Activated naive CD8-positive, alpha-beta T cell treated with anti-CD3 and anti-CD28 coated beads, Interleukin-2, amount 50 U/mL, for 24 hours (primary cell): ENCODE measurements around the gene SHISA6.

Experiments used
- ATAC-seq: fragments of 150-1000 bp; cut with Tn5 transposase; one replicate; pipeline ENCODE4 v1.10.0; 2021
- DNase-seq: peaks from one replicate; pipeline ENCODE4 v3.0.0; 2021
- H3K27ac Mint-ChIP-seq: one replicate; pipeline ENCODE4 v1.8.0; 2021; ENCODE audit warnings: mild to moderate bottlenecking, mixed read lengths
- H3K27me3 Mint-ChIP-seq: one replicate; pipeline ENCODE4 v1.8.0; 2021; ENCODE audit warnings: mixed read lengths
- H3K36me3 Mint-ChIP-seq: one replicate; pipeline ENCODE4 v1.8.0; 2021; ENCODE audit warnings: low read depth, mixed read lengths
- H3K4me1 Mint-ChIP-seq: one replicate; pipeline ENCODE4 v1.8.0; 2021; ENCODE audit warnings: mixed read lengths
- H3K4me3 Mint-ChIP-seq: one replicate; pipeline ENCODE4 v1.8.0; 2021; ENCODE audit warnings: mild to moderate bottlenecking, moderate library complexity, mixed read lengths
- H3K9me3 Mint-ChIP-seq: one replicate; pipeline ENCODE4 v1.8.0; 2021; ENCODE audit warnings: mixed read lengths

The SHISA6 gene

DNA sequence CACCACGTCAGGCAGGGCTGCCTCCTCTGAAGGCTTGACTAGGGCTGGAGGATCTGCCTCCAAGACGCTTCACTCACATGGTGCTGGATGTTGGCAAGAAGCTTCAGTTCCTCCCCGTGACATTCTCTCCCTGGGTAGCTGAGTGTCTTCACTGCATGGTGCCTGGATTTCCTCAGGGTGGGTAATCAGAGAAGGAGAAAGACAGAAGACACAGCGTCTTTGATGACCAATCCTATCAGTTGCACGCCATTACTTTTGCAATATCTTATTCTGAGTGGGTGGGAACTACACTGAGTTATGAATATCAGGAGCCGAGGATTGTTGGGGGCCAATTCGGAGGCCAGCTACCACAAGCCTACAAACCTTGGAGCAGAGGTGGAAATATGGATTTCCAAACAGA, 139.7 kb downstream of the SHISA6 start:
- Mint-ChIP-seq H3K4me3 (no peak overlapping the region), H3K27ac (no peak overlapping the region), H3K36me3 (no peaks in the 10 kb centered on the region), H3K4me1 (no peaks in the 10 kb centered on the region), H3K9me3 (peaks cover 21% of the 10 kb centered on the region), H3K27me3 (no peaks in the 10 kb centered on the region)
- ATAC-seq: no peak
- no peak for DNase-seq

DNA sequence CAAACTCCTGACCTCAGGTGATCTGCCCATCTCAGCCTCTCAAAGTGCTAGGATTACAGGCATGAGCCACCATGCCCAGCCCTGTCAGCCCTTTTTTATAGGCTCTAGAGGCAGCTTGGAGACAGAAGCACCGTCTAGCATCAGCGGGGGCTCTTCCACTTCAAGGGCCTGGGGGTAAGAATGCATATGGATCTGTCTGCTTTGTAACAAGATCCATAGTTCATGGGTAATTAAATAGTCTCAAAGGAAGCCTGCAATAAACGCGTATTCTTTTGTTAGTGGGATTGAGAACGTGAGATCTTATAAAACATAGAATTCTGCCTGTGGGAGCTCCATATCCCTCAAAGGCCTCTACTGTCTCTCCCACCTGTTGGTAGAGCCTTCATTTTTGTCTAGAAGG, 142.1 kb downstream of the SHISA6 start:
- no peaks in the 10 kb centered on the region for H3K4me1 Mint-ChIP-seq
- H3K27ac Mint-ChIP-seq: no peak overlapping the region
- H3K9me3 Mint-ChIP-seq: peaks cover 21% of the 10 kb centered on the region
- H3K27me3 Mint-ChIP-seq: no peaks in the 10 kb centered on the region
- no peak overlapping the region for H3K4me3 Mint-ChIP-seq
- no peak for ATAC-seq
- DNase-seq: no peak
- no peaks in the 10 kb centered on the region for H3K36me3 Mint-ChIP-seq

DNA sequence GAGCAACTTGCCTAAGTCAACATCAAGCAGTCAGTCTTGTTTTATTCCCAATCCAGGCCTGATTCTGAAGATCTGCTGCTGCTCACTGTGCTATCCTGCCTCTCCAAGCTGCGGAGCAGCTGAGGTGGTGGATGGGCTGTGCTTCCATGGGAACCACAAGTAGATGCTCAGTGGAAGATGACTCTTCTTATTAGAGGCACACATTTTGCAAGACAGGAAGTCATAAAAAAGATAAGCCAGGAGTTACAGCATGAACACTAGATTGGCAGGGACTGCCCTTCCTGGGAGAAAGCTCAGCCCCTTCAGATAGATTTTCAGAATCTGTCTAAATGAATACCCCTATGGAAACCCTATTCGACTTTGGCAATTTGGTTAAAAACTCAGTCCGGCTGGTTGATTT, 143.1 kb downstream of the SHISA6 start:
- DNase-seq (no peak), ATAC-seq (no peak)
- Mint-ChIP-seq H3K27me3 (no peaks in the 10 kb centered on the region), H3K27ac (no peak overlapping the region), H3K9me3 (peaks cover 21% of the 10 kb centered on the region), H3K4me1 (no peaks in the 10 kb centered on the region), H3K4me3 (no peak overlapping the region), H3K36me3 (no peaks in the 10 kb centered on the region)

DNA sequence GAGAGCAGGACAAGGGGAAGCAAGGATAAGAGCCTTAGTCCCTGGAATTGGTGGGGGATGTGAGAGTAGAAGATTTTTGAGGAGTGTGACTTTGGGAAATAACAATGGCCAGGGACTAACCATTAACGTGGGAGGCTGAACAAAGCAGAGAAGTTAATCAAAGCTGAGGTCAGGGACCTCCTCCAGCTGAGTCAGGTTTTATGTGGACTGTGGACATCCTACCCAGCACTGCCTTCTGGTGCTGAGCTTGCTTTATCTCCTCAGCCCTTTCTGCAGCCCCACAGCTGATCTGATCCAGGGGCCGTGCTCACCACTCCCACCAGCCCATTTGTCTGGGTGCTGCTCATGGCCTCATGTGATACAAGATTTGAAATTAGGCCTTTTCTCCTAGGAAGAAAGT, 146.6 kb downstream of the SHISA6 start:
- no peaks in the 10 kb centered on the region for H3K27me3 Mint-ChIP-seq
- no peak for DNase-seq
- no peaks in the 10 kb centered on the region for H3K36me3 Mint-ChIP-seq
- H3K4me1 Mint-ChIP-seq: no peaks in the 10 kb centered on the region
- no peak overlapping the region for H3K27ac Mint-ChIP-seq
- ATAC-seq: no peak
- no peak overlapping the region for H3K4me3 Mint-ChIP-seq
- H3K9me3 Mint-ChIP-seq: peaks cover 20% of the 10 kb centered on the region

DNA sequence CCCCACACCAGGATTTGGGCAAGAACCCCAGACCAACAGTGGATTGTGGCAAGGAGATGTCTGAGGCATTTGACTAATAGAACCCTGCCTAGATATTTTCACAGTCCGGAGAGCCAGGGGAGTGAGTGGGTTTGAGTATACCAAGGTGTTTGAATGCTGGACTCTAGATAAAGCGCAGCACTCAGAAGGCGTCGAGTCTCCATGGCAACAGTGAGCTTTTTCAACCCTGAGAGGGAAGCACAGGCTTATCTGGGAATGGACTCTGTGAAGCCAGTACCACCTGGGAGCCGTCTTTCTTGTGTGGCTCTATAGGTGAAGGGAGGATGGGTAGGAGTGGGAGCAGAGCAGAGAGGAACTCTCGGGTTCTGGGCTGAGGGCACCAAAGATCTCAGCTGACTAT, 147.0 kb downstream of the SHISA6 start:
- no peaks in the 10 kb centered on the region for H3K4me1 Mint-ChIP-seq
- H3K27ac Mint-ChIP-seq: no peak overlapping the region
- H3K36me3 Mint-ChIP-seq: no peaks in the 10 kb centered on the region
- peaks cover 20% of the 10 kb centered on the region for H3K9me3 Mint-ChIP-seq
- H3K27me3 Mint-ChIP-seq: no peaks in the 10 kb centered on the region
- ATAC-seq (no peak), DNase-seq (no peak)
- H3K4me3 Mint-ChIP-seq: no peak overlapping the region

DNA sequence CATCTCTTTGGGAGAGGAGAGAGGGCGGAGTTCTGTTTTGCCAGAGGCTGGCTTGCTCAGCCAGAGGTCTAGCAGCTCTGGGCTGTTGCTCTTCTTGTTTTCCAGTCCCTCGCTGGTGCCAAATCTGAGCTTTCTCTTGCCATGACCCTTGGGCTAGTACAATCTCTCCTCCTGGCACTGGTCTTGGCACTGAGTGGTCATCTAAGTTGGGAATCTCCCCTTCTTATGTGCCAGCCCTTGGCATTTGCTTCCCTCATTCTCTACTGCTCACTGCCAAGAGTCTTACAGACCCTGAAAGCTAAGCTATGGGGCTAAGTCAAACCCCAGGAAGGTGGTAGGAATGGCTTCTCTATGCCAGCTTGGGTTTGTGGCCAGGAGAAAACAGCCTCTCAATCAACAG, 148.6 kb downstream of the SHISA6 start:
- Mint-ChIP-seq H3K36me3 (no peaks in the 10 kb centered on the region), H3K27ac (no peak overlapping the region), H3K4me3 (no peak overlapping the region), H3K27me3 (no peaks in the 10 kb centered on the region), H3K4me1 (no peaks in the 10 kb centered on the region), H3K9me3 (peaks cover 15% of the 10 kb centered on the region)
- no peak for DNase-seq
- ATAC-seq: no peak

DNA sequence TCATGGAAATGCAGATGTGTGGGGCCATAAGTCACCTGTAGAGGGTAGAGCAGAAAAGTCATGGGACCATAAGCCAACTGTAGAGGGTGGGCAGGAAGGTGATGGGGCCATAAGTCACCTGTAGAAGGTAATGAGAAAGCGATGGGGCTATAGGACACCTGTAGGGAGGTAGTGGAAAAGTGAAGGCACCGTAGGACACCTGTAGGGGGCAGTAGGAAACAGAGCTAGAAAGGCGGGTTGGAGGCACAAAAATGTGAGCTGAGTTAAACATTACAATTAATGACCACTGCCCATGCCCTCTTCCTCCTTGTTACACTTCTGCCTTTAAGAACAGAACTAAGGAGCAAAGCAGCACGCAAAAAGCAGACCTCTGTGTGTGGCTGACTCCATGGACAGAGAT, 150.1 kb downstream of the SHISA6 start:
- Mint-ChIP-seq H3K4me3 (no peak overlapping the region), H3K36me3 (no peaks in the 10 kb centered on the region), H3K27me3 (no peaks in the 10 kb centered on the region), H3K9me3 (peaks cover 8% of the 10 kb centered on the region), H3K4me1 (no peaks in the 10 kb centered on the region), H3K27ac (no peak overlapping the region)
- DNase-seq (no peak), ATAC-seq (no peak)

DNA sequence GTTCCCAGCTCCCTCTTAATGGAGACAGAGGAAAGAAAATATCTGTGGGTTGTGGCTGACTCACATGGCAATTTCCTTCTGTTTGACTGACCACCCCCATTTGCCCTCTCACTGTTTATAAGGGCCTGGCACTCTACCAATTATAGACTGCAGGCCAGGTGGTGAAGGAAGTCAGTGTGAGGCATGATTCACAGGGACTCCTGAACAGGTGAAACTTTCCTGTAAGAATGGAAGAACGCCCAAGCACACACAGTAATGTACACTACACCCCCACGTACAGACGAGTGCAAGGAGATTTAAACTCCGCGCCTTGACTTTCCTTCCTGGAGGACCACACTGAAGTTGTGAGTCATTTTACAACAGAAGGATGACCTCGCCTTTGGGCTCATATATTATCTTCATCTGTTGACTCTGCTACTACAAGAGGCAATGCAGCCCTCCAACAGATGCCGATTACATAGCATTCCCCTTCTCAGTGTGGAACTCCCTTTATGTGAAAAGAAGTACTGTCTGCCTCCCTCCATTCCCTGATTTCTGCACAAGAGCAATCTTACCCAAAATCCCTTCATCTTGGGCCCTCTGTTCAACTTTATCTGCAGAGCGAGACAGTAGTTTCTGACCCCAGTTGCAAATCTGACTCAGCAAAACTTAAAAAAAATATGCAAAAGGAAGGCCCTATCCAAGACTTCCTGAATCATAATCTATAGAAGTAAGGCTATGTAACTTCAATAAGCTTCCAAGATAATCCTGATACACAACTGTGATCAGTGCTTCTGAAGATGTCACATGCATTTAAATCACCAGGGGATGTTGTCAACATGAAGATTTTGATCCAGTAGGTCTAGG, 163.6 kb downstream of the SHISA6 start:
- Mint-ChIP-seq H3K4me3 (no peak overlapping the region), H3K27me3 (no peaks in the 10 kb centered on the region), H3K9me3 (peaks cover 12% of the 10 kb centered on the region), H3K27ac (no peak overlapping the region), H3K36me3 (no peaks in the 10 kb centered on the region), H3K4me1 (no peaks in the 10 kb centered on the region)
- DNase-seq: no peak
- no peak for ATAC-seq

DNA sequence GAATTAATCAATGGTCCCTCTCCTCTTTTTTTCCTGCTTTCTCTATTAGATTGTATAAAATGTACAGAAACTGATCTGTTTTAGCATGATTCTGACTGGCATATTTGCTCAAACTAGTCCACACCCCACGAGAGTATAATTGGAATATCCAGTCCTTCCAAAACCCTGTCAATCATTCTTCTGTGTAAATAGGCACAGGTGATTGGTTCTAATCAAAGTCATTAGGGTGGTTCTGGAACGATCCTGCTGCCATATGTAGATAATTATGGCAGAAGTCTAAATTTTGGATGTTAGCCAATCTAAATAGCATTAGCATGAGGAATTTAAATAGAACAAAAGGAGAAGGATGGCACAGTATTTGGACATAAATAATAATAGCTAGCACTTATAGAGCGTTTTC, 165.7 kb downstream of the SHISA6 start:
- Mint-ChIP-seq H3K36me3 (no peaks in the 10 kb centered on the region), H3K27ac (no peak overlapping the region), H3K9me3 (peaks cover 10% of the 10 kb centered on the region), H3K4me1 (no peaks in the 10 kb centered on the region), H3K4me3 (no peak overlapping the region), H3K27me3 (no peaks in the 10 kb centered on the region)
- DNase-seq: no peak
- ATAC-seq: no peak

DNA sequence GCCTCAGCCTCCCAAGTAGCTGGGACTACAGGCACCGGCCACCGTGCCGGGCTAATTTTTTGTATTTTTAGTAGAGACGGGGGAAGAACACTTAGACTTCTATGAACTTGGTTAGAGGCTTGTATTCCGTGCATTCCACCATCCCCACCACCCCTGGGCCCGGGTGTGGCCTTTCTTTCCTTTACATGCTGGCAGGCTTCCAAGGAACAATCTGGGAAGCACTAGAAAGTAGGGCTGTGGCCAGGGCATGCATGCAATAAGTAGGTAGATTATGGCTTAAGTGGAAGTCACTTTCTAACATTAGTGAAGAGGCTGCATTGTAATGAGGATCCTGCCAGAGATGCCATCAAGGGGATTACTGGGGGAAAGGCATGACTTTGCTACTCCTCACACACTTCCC, 171.6 kb downstream of the SHISA6 start:
- DNase-seq (no peak), ATAC-seq (no peak)
- Mint-ChIP-seq H3K27ac (no peak overlapping the region), H3K4me1 (no peaks in the 10 kb centered on the region), H3K9me3 (no peaks in the 10 kb centered on the region), H3K36me3 (no peaks in the 10 kb centered on the region), H3K27me3 (no peaks in the 10 kb centered on the region), H3K4me3 (no peak overlapping the region)

DNA sequence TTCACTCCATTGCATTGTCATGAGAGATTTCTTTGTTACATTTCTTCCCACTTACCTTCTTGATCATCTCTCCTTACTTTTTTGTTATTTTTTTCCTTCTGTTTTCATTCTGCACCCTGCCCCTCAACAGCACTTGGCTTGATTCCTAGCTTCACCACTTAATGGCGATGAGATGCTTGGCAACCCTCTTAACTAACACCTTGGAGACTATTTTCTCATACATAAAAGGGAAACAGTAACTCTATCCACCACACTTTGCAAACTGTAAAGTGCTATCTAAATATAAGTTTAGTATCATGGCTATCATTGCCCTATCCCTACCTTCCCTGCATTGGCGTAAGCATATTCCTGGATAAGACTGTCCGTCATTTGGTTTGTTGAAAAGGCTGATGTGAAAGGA, 177.3 kb downstream of the SHISA6 start:
- DNase-seq: no peak
- peaks cover 19% of the 10 kb centered on the region for H3K9me3 Mint-ChIP-seq
- H3K27me3 Mint-ChIP-seq: no peaks in the 10 kb centered on the region
- peaks cover 1% of the 10 kb centered on the region for H3K36me3 Mint-ChIP-seq
- no peak overlapping the region for H3K4me3 Mint-ChIP-seq
- no peak for ATAC-seq
- no peak overlapping the region for H3K27ac Mint-ChIP-seq
- no peaks in the 10 kb centered on the region for H3K4me1 Mint-ChIP-seq

DNA sequence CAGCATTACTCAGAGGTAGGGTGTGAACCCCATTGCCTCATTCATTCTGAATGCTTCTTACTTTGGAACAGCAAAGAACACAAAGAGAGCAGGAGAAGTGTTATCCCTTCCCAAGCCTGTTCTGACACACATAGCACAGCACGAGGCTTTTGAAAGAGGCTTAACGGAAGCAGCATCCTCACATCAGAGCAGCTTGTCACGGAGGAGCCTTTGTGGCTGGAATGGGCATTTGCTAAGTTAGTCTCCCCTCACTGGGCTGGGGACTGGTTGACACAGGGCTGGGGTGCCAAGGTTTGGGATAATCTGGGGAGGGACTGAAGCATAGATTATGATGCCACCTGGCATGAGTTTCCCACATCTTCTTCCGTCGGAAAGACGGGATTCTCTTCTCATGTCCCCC, 189.7 kb downstream of the SHISA6 start:
- Mint-ChIP-seq H3K27me3 (no peaks in the 10 kb centered on the region), H3K4me1 (no peaks in the 10 kb centered on the region), H3K36me3 (no peaks in the 10 kb centered on the region), H3K4me3 (no peak overlapping the region), H3K27ac (no peak overlapping the region), H3K9me3 (peaks cover 10% of the 10 kb centered on the region)
- no peak for ATAC-seq
- DNase-seq: no peak

DNA sequence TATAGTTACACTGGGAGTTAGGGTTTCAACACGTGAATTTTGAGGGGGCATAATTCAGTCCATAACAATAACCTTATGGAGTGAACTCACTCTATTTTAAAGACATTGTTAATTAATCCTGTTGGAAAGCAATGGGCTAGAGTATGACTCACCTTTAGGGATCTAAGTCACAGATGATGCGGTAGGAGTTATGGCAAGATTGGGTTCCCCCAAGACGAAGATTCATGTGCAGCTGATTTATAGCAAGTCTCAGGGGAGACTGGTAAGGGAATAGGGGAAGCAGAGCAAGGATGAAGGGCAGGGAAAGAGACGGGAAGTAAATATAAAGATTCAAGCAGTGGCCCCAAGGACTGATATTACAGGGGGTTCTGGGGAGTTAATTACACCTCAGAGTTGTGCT, 197.7 kb downstream of the SHISA6 start:
- Mint-ChIP-seq H3K4me3 (no peak overlapping the region), H3K9me3 (peaks cover 3% of the 10 kb centered on the region), H3K27me3 (no peaks in the 10 kb centered on the region), H3K27ac (no peak overlapping the region), H3K36me3 (no peaks in the 10 kb centered on the region), H3K4me1 (no peaks in the 10 kb centered on the region)
- no peak for ATAC-seq
- no peak for DNase-seq

DNA sequence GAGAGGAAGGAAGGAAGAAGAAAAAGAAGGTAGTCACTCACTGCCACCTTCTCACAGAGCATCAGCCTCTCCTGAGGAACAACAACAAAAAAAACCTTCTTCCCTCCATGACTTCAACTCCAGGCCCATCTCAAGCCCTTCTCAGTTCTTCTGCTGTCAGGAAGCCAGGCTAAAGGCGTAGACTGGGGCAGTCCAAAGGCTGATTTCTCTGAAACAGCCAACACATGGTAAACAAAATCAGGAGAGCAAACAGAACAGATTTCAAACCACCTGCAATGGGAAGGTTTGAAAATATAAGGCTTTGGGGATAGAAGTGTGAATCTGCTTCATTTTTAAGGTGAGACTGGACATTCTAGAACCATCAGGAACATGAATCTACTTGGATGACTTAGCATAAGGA, 200.0 kb downstream of the SHISA6 start:
- peaks cover 4% of the 10 kb centered on the region for H3K9me3 Mint-ChIP-seq
- no peak overlapping the region for H3K4me3 Mint-ChIP-seq
- no peaks in the 10 kb centered on the region for H3K36me3 Mint-ChIP-seq

DNA sequence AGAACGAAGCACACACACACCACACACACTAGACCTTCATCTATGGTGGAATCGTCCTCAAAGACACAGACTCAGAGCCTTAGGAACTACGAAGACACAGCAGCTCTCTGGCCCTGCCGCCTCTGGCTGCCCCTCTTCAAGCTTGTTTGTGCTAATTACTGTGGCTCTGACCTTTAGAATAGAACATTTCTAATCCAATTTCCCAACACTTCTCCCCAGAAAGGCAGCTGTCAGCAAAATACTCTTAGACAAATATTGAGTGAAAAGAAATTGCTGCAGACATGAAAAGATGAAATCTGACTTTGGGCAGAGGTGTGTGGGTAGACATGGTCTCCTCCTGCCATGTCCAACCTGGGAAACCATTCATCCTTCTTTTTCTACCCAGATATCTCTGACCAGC, 205.3 kb downstream of the SHISA6 start:
- Mint-ChIP-seq H3K9me3 (peaks cover 8% of the 10 kb centered on the region), H3K4me1 (no peaks in the 10 kb centered on the region), H3K36me3 (no peaks in the 10 kb centered on the region), H3K27ac (no peak overlapping the region), H3K27me3 (no peaks in the 10 kb centered on the region), H3K4me3 (no peak overlapping the region)
- ATAC-seq (no peak), DNase-seq (no peak)

More for the DNA sequence above, 200.0 kb downstream of the SHISA6 start:
- Mint-ChIP-seq H3K4me1 (no peaks in the 10 kb centered on the region), H3K27ac (no peak overlapping the region), H3K27me3 (no peaks in the 10 kb centered on the region)
- ATAC-seq (no peak), DNase-seq (no peak)

DNA sequence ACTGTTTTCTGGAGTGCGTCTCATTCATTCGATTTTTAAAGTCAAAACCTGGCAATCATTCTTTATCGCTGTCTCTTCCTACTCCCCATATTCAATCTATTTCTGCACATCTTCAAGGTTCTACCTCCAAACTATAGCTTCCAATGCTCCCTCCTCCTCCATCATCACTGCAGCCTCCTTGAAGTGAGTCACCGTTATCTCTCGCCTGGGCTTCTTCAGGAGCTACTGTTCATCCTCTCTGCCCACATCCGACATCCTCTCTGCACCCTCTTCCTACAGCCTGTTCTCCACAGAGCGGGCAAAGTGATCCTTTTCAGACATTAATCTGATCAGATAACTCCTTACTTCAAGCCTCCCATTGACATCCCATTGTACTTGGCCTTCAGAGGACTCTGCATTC, 213.1 kb downstream of the SHISA6 start:
- H3K4me1 Mint-ChIP-seq: no peaks in the 10 kb centered on the region
- no peak overlapping the region for H3K4me3 Mint-ChIP-seq
- H3K27ac Mint-ChIP-seq: no peak overlapping the region
- DNase-seq (no peak), ATAC-seq (no peak)
- H3K9me3 Mint-ChIP-seq: peaks cover 15% of the 10 kb centered on the region
- no peaks in the 10 kb centered on the region for H3K36me3 Mint-ChIP-seq
- H3K27me3 Mint-ChIP-seq: no peaks in the 10 kb centered on the region
